Adipose tissue (tissue), 3 donors: ENCODE data around the gene ABHD17A. TPM values are rescaled to one million over a fixed set of nuclear protein-coding genes. Genes with fewer than 3 reads are reported as not detected.

Experiments used
- H3K27ac ChIP-seq: one replicate; pipeline ENCODE4 v1.5.1; 2013; ENCODE audit warnings: low read depth, low read length
- WGBS, 3 donors: extraction: QIAGEN DNeasy Blood & Tissue Kit; methylation state at CpG; one replicate each; pipeline ENCODE4 v1.1.7; 2013; 5-methylcytosine and 5-hydroxymethylcytosine counted together
- polyA plus RNA-seq, 3 donors: library from polyadenylated mRNA; stranded (reverse); fragments of 200-250 nt; gene quantifications; one replicate each; pipeline ENCODE4 v1.2.3, GENCODE V29; 2013
- donor health status: healthy with polysubstance abuse.
- donor health status: Bipolar disorder and iron deficiency.
- donor health status: healthy.

Gene ABHD17A
- polyA plus RNA-seq, 3 donors, result 46.1 to 92.9 (median 59.2) TPM

- 76 to 83% (median 80%) methylated on average over 25 of the region's 25 CpGs for WGBS, 3 donors
These were observed 12.3 kb downstream of the ABHD17A start for GRCh38 chr19:1872807-1873523.

DNA sequence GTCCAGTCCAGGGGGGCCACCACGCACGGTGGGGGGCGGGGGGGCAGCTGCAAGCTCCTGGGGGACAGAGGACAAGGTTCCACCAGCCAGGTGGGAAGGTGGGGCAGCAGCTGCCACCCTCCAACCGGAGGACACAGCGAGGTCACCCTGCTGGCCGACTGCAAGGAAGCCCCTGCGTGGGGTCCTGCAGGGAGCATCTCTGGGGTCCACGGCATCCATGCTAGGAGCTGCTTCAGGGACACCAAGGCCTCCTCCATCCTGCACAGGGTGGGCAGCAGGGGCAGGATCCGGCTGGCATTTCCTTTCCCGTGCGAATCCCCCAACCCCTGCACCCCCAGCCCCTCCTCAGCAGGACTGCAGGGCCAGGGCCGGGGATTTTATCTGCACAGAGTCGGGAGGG is 13.7 kb downstream of the ABHD17A start:
- H3K27ac ChIP-seq, result no peak overlapping the region
- 72 to 89% (median 88%) methylated on average over 13 of the region's 13 CpGs for WGBS, 3 donors

More at GRCh38 chr19:1872807-1873523, 12.3 kb downstream of the ABHD17A start:
- H3K27ac ChIP-seq, result no peak overlapping the region

GRCh38 chr19:1871140-1871597 is 14.1 kb downstream of the ABHD17A start:
- WGBS, 3 donors, result 43 to 86% (median 84%) methylated on average over 15 of the region's 15 CpGs
- no peak overlapping the region for H3K27ac ChIP-seq

DNA sequence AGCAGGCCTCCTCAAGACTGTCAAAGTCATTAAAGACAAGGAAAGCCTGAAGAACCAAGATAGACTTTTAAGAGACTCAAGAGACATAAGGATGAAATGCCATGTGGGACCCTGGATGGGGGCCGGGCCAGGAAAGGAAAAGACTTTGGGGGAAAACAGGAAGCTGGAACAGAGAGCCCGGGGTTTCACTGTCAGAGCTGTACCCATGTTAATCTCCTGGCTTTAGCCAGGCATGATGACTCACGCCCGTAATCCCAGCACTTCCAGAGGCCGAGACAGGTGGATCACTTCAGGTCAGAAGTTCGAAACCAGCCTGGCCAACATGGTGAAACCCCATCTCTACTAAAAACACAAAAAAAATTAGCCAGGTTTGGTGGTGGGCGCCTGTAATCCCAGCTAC is 16.3 kb downstream of the ABHD17A start:
- no peak overlapping the region for H3K27ac ChIP-seq
- 79 to 83% (median 82%) methylated on average over 7 of the region's 7 CpGs for WGBS, 3 donors

DNA sequence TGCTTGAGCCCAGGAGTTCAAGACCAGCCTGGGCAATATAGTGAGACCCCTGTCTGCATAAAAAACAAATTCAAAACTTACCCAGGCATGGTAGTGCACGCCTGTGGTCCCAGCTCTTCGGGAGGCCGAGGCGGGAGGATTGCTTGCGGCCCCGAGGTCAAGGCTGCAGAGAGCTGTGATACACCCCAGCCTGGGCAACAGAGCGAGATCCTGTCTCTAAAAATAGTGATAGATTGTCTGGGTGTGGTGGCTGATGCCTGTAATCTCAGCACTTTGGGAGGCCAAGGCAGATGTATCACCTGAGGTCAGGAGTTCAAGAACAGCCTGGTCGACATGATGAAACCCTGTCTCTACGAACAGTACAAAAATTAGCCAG is 18.0 kb downstream of the ABHD17A start:
- H3K27ac ChIP-seq, result no peak overlapping the region
- WGBS, 3 donors, result 91 to 94% (median 92%) methylated on average over 9 of the region's 9 CpGs

GRCh38 chr19:1866693-1867348 is 18.5 kb downstream of the ABHD17A start:
- WGBS, 3 donors, result 86 to 92% (median 87%) methylated on average over 8 of the region's 8 CpGs
- H3K27ac ChIP-seq, result no peak overlapping the region

- WGBS, 3 donors, result 86 to 90% (median 89%) methylated on average over 17 of the region's 17 CpGs
- no peak overlapping the region for H3K27ac ChIP-seq
These were observed 19.9 kb downstream of the ABHD17A start for GRCh38 chr19:1865172-1866010.

DNA sequence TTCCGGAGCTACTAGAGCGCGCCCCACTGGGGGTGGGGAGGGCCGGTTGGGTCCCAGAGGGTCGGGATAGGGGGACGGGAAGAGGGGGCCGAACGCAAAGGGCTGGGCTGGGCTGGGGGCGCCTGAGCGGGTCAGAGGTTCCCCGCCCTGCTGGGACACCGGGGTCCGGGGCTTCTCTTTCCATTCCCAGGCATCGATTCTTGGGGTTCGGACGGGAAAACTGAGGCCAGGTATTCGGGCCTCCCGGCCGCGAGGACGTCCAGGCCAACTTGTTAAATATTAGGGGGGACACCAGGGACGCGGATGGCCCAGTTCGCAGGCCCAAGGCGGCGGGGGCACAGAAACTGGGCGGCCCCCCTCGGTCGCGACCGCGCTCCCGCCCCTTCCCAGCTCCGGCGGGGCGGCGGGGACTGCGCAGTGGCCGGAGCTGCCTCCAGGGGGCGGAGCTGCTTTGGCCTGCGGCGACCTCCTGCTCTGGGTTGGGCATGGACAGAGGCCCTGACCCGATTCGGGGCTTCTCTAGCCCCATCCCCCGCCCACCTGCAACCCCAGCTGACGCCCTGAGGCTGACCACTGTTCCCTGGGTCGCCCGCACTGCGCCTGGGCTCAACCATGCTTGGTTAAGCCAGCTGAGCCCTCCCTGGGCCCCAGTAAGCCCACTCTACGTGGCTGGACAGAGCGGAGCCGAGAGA is 20.7 kb downstream of the ABHD17A start:
- peak overlapping the region; percentile 13 for H3K27ac ChIP-seq
- 5 to 8% (median 6%) methylated on average over 45 to 52 of the region's 52 CpGs for WGBS, 3 donors

GRCh38 chr19:1863638-1864479 is 21.4 kb downstream of the ABHD17A start:
- peak overlapping the region; percentile 13 for H3K27ac ChIP-seq

GRCh38 chr19:1863328-1863637 is 22.0 kb downstream of the ABHD17A start, which contains the start of gene KLF16:
TSS of gene KLF16 (minus strand) at chr19:1863579. CDS start at chr19:1863497, 82 bp downstream.
- 0% methylated on average over 16 to 61 of the region's 63 CpGs for WGBS, 3 donors
- H3K27ac ChIP-seq, result peak within 1 kb of the TSS; percentile 22

More at GRCh38 chr19:1863638-1864479, 21.4 kb downstream of the ABHD17A start:
- 1% methylated on average over 41 to 105 of the region's 115 CpGs for WGBS, 3 donors

DNA sequence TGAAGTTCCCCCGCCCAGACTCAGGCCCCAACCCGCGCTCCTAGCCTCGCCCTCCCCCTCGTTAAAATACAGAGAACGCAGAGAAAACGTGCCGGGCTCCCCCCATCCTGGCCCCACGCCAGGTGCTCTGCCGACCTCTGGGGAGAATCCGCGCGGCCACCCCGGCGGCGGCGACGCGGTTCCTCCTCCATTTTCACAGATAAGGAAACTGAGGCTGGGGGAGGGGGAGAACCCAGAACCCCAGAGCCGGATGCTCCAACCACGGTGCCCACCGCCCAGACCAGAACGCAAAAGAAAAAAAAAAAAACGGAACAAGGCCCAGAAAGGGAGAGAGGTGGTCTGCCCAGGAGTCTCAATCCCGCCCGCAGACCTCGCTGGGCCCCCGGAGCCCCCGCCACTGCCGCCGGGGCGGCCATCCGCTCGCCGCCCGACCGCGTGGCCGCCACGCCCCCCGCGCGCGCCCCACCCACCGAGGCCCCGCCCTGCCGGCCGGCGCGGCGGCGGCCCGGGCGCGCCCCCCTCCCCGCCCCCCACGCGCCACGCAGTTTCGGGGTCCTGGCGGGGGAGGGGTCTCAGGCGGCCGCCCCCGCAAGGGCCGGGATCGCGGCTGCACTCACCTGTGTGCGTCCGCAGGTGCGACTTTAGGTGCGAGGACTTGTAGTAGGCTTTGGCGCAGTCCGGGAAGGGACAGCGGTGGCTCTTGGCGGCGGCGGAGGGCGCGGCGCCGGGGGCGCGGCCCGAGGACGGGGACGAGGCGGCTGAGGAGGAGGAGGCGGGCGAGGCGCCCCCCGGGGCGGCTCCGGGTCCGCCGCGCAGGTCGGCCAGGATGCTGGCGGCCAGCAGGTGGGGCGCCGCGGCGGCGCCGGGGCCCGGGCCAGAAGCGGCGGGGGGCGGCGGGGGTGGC is 22.6 kb downstream of the ABHD17A start:
- 0 to 1% (median 1%) methylated on average over 57 to 106 of the region's 109 CpGs for WGBS, 3 donors
- H3K27ac ChIP-seq, result peak overlapping the region; percentile 22

GRCh38 chr19:1862068-1862423 is 23.2 kb downstream of the ABHD17A start:
- H3K27ac ChIP-seq, result no peak overlapping the region
- WGBS, 3 donors, result 3 to 12% (median 5%) methylated on average over 21 of the region's 21 CpGs

GRCh38 chr19:1861599-1862031 is 23.7 kb downstream of the ABHD17A start:
- H3K27ac ChIP-seq, result no peak overlapping the region
- WGBS, 3 donors, result 32 to 61% (median 37%) methylated on average over 22 to 23 of the region's 23 CpGs

GRCh38 chr19:1860821-1861598 is 24.3 kb downstream of the ABHD17A start:
- 63 to 74% (median 66%) methylated on average over 28 of the region's 28 CpGs for WGBS, 3 donors
- no peak overlapping the region for H3K27ac ChIP-seq

GRCh38 chr19:1860042-1860775 is 25.1 kb downstream of the ABHD17A start:
- 30 to 39% (median 30%) methylated on average over 29 to 32 of the region's 32 CpGs for WGBS, 3 donors
- H3K27ac ChIP-seq, result no peak overlapping the region
